Measurements from ENCODE around the gene DDR2.

Gene DDR2

DNA sequence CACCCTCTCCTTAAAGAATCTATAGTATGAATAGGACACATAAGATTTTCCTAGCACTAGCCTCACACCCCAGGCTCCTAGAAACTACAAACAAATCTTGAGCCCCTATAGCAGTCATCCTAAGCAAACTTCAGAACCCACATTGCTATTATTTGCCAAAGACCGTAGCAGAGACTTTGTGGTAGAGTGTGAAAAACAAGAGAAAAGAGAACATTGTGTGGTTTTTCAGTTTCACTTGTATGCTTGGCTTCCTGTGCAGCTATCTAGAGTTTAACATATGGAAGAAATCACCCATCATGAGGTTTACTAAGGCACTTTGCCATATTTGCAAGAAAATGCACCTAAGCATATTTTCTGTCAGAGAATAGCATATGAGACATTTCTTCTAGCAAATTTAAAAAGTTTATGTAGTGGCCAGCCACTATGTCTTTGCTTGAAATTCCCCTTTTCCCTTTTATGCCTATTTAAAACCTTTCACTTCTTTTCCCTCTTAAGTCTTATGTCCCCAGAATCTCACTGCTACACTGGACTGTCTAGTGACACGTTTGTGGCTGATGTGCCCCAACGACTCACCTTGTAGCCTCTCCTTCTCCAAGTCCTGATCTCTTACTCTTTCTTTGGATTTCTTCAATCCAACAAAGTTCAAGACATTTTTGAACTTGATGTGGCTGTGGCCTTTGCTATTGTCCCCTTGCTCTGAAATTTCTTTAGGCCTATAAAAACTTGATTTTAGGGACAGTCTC is 203.1 kb downstream of the DDR2 start:
- DNase-seq (ENCODE audit: low read depth in 3 of 3): no peak

All from stimulated activated CD4-positive, alpha-beta T cell treated with anti-CD3 and anti-CD28 coated beads, TNF-alpha, amount 100 ng/mL, for 24 hours (primary cell).